Osteocyte (in vitro differentiated cells): ENCODE results near the gene CCDC192. TPM values are rescaled to one million over a fixed set of nuclear protein-coding genes. Genes with fewer than 3 reads are reported as not detected.

Experiments used
- DNase-seq: peaks from one replicate; pipeline ENCODE4 v3.0.0; 2021; ENCODE audit warnings: mixed read lengths; ENCODE audit not compliant: unreplicated experiment; ENCODE audit errors: extremely low spot score
- H3K27ac Mint-ChIP-seq: one replicate; pipeline ENCODE4 v1.8.0; 2021; ENCODE audit warnings: mild to moderate bottlenecking, mixed read lengths; ENCODE audit not compliant: unreplicated experiment
- H3K27me3 Mint-ChIP-seq: one replicate; pipeline ENCODE4 v1.8.0; 2021; ENCODE audit warnings: mixed read lengths; ENCODE audit not compliant: unreplicated experiment
- H3K36me3 Mint-ChIP-seq: one replicate; pipeline ENCODE4 v1.8.0; 2021; ENCODE audit warnings: mixed read lengths; ENCODE audit not compliant: unreplicated experiment
- H3K4me1 Mint-ChIP-seq: one replicate; pipeline ENCODE4 v1.8.0; 2021; ENCODE audit warnings: mixed read lengths; ENCODE audit not compliant: unreplicated experiment
- H3K4me3 Mint-ChIP-seq: one replicate; pipeline ENCODE4 v1.8.0; 2021; ENCODE audit warnings: mild to moderate bottlenecking, moderate library complexity, mixed read lengths; ENCODE audit not compliant: unreplicated experiment
- H3K9me3 Mint-ChIP-seq: one replicate; pipeline ENCODE4 v1.8.0; 2021; ENCODE audit warnings: mixed read lengths; ENCODE audit not compliant: unreplicated experiment
- total RNA-seq: library from RNA; stranded (reverse); gene quantifications from 2 replicates; pipeline ENCODE4 v1.2.1, GENCODE V29; 2021
- TF ChIP-seq, protein P1 (sequence below): fragments of 200-600 bp; sonication (generic); IDR thresholded peaks from 2 replicates; pipeline ENCODE4 v1.5.0; 2021; ENCODE audit warnings: antibody characterized with exemption, mild to moderate bottlenecking, moderate library complexity

Gene CCDC192
- total RNA-seq, 1 donor from 2014 or later: not detected

DNA sequence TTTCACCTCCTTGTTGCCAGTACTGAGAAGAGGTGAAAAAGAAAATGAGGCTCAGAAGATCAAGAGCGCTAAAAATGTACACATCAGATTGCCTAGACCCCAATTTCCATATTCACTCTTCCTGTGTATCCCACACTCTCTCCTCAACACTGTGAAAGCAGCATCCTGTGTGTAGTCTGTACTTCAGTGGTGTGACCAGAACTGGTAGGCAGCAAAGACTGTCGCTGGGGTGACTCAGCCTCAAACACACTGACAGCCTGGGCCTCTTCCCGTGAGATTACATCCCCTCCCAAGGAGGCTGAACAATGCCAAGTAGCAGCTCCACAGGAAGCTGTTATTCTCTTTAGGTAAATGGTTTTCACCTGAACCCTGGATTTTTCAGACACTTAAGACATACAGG lies 135.5 kb downstream of the CCDC192 start:
- Mint-ChIP-seq H3K9me3 (no peaks in the 10 kb centered on the region), H3K4me1 (peaks cover 6% of the 10 kb centered on the region), H3K36me3 (no peaks in the 10 kb centered on the region), H3K27me3 (no peaks in the 10 kb centered on the region), H3K27ac (no peak overlapping the region), H3K4me3 (no peak overlapping the region)
- DNase-seq: no peak
- TF ChIP-seq, protein P1, sequence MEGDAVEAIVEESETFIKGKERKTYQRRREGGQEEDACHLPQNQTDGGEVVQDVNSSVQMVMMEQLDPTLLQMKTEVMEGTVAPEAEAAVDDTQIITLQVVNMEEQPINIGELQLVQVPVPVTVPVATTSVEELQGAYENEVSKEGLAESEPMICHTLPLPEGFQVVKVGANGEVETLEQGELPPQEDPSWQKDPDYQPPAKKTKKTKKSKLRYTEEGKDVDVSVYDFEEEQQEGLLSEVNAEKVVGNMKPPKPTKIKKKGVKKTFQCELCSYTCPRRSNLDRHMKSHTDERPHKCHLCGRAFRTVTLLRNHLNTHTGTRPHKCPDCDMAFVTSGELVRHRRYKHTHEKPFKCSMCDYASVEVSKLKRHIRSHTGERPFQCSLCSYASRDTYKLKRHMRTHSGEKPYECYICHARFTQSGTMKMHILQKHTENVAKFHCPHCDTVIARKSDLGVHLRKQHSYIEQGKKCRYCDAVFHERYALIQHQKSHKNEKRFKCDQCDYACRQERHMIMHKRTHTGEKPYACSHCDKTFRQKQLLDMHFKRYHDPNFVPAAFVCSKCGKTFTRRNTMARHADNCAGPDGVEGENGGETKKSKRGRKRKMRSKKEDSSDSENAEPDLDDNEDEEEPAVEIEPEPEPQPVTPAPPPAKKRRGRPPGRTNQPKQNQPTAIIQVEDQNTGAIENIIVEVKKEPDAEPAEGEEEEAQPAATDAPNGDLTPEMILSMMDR: no peak

GRCh38 chr5:127839072-127839471 lies 135.9 kb downstream of the CCDC192 start:
- no peak overlapping the region for H3K27ac Mint-ChIP-seq
- DNase-seq: no peak
- H3K27me3 Mint-ChIP-seq: no peaks in the 10 kb centered on the region
- peaks cover 6% of the 10 kb centered on the region for H3K4me1 Mint-ChIP-seq
- H3K4me3 Mint-ChIP-seq: no peak overlapping the region
- no peaks in the 10 kb centered on the region for H3K9me3 Mint-ChIP-seq
- no peaks in the 10 kb centered on the region for H3K36me3 Mint-ChIP-seq
- TF ChIP-seq, protein P1: no peak

DNA sequence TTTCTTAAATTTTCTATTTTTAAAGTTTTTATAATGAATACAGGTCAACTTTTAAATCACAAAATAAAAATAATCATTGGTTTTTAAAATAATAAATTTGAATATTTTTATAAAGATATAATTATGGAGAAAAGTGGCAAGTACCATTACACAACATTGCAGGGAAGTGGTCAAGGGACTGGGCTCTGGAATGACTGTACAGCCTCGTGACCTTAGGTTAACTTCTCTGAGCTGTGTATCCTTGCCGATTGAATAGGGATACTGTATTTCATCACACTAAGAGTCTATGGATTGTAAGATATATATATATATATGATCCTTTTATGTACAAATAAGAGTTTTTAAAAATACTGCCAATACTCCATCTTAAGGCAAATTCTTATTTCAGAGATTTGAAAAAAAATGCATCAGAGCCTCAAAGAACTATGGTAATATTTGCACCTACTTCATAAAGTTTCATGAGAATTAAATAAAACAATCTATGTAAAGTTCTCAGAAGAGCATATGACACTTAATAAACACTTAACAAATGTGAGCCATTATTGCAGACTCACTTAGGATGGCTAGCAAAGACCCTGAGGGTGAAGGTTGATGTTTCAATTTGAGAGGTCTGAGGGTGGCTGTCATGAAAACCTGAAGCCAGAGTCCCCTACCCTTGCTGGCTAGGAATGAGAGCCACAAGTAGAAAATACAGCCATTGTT lies 136.5 kb downstream of the CCDC192 start:
- Mint-ChIP-seq H3K36me3 (no peaks in the 10 kb centered on the region), H3K27ac (no peak overlapping the region), H3K4me3 (no peak overlapping the region), H3K9me3 (no peaks in the 10 kb centered on the region), H3K27me3 (no peaks in the 10 kb centered on the region), H3K4me1 (peaks cover 6% of the 10 kb centered on the region)
- TF ChIP-seq, protein P1: no peak
- DNase-seq: no peak

DNA sequence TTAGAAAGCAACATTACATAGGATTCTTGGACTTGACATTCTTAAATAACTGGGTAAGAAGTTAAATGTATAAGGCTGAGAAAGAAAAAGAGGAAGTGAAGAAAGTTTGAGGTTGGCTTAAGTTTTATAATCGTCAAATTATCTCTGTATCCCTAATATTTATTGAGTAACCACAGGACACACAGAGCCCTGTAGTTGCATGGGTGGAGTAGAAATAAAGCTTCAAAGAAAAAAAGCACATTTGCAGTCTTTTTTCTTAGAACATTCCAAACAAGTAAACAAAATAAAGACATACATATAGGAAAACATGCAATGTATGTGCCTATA lies 137.0 kb downstream of the CCDC192 start:
- Mint-ChIP-seq H3K27ac (no peak overlapping the region), H3K4me1 (peaks cover 6% of the 10 kb centered on the region), H3K4me3 (no peak overlapping the region), H3K36me3 (no peaks in the 10 kb centered on the region), H3K9me3 (no peaks in the 10 kb centered on the region), H3K27me3 (no peaks in the 10 kb centered on the region)
- DNase-seq: no peak
- TF ChIP-seq, protein P1: no peak

GRCh38 chr5:127840809-127841208 lies 137.6 kb downstream of the CCDC192 start:
- H3K27me3 Mint-ChIP-seq: no peaks in the 10 kb centered on the region
- H3K4me1 Mint-ChIP-seq: peaks cover 6% of the 10 kb centered on the region
- TF ChIP-seq, protein P1: no peak
- no peak overlapping the region for H3K4me3 Mint-ChIP-seq
- no peak for DNase-seq
- H3K9me3 Mint-ChIP-seq: no peaks in the 10 kb centered on the region
- H3K27ac Mint-ChIP-seq: no peak overlapping the region
- no peaks in the 10 kb centered on the region for H3K36me3 Mint-ChIP-seq
